Activated CD8-positive, alpha-beta T cell treated with anti-CD3 and anti-CD28 coated beads for 36 hours (primary cell): ENCODE data around the gene SVOPL. TPM values are rescaled to one million over a fixed set of nuclear protein-coding genes. Genes with fewer than 3 reads are reported as not detected.

Source experiments
- ATAC-seq: fragments of 200-7000 bp; cut with Tn5 transposase; one replicate; pipeline ENCODE4 v1.10.0; 2021; ENCODE audit warnings: mild to moderate bottlenecking, moderate library complexity
- CTCF ChIA-PET: fragments of 350-600 bp; sonication (Branson Sonifier 250); formaldehyde crosslinking; loops from one replicate; lab custom pipeline; 2021; ENCODE audit warnings: antibody characterized with exemption; lab: Charles Lee
- POLR2A ChIA-PET: fragments of 350-600 bp; sonication (Branson Sonifier 250); formaldehyde crosslinking; loops from one replicate; lab custom pipeline; 2021; ENCODE audit warnings: antibody characterized with exemption; lab: Charles Lee
- DNase-seq: peaks from one replicate; pipeline ENCODE4 v3.0.0-alpha.2; 2020
- H3K27ac Mint-ChIP-seq: one replicate; pipeline ENCODE4 v1.8.0; 2021; ENCODE audit warnings: mild to moderate bottlenecking, mixed read lengths
- H3K27me3 Mint-ChIP-seq: one replicate; pipeline ENCODE4 v1.8.0; 2021; ENCODE audit warnings: mixed read lengths
- H3K36me3 Mint-ChIP-seq: one replicate; pipeline ENCODE4 v1.8.0; 2021; ENCODE audit warnings: low read depth, mixed read lengths
- H3K4me1 Mint-ChIP-seq: one replicate; pipeline ENCODE4 v1.8.0; 2021; ENCODE audit warnings: low read depth, mixed read lengths
- H3K4me3 Mint-ChIP-seq: one replicate; pipeline ENCODE4 v1.8.0; 2021; ENCODE audit warnings: mild to moderate bottlenecking, moderate library complexity, mixed read lengths
- H3K9me3 Mint-ChIP-seq: one replicate; pipeline ENCODE4 v1.8.0; 2021; ENCODE audit warnings: mixed read lengths
- intact Hi-C: fragments of 100-400 bp; cut with micrococcal nuclease; formaldehyde crosslinking; loops from one replicate; pipeline ENCODE4 v1.10.0; 2022
- total RNA-seq, 2 experiments: library from RNA; stranded (reverse); gene quantifications; one replicate each; pipeline ENCODE4 v1.2.3, GENCODE V29; 2021
- TF ChIP-seq, protein P1 (sequence below): fragments of 200-600 bp; IDR thresholded peaks from one replicate; pipeline ENCODE4 v1.8.0; 2022; ENCODE audit warnings: antibody characterized with exemption, mild to moderate bottlenecking

SVOPL gene
- total RNA-seq, 2 experiments from 2014 or later: 0.78 TPM; not detected in 1

- peaks cover 5% of the 10 kb centered on the region for H3K4me1 Mint-ChIP-seq
- POLR2A ChIA-PET: no interaction called here
- CTCF ChIA-PET: no interaction called here
- ATAC-seq (no peak), DNase-seq (no peak)
- intact Hi-C loops: no loop called here
- peaks cover 5% of the 10 kb centered on the region for H3K27me3 Mint-ChIP-seq
- no peaks in the 10 kb centered on the region for H3K9me3 Mint-ChIP-seq
- TF ChIP-seq, protein P1, sequence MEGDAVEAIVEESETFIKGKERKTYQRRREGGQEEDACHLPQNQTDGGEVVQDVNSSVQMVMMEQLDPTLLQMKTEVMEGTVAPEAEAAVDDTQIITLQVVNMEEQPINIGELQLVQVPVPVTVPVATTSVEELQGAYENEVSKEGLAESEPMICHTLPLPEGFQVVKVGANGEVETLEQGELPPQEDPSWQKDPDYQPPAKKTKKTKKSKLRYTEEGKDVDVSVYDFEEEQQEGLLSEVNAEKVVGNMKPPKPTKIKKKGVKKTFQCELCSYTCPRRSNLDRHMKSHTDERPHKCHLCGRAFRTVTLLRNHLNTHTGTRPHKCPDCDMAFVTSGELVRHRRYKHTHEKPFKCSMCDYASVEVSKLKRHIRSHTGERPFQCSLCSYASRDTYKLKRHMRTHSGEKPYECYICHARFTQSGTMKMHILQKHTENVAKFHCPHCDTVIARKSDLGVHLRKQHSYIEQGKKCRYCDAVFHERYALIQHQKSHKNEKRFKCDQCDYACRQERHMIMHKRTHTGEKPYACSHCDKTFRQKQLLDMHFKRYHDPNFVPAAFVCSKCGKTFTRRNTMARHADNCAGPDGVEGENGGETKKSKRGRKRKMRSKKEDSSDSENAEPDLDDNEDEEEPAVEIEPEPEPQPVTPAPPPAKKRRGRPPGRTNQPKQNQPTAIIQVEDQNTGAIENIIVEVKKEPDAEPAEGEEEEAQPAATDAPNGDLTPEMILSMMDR: no peak
- H3K27ac Mint-ChIP-seq: no peak overlapping the region
- no peaks in the 10 kb centered on the region for H3K36me3 Mint-ChIP-seq
- H3K4me3 Mint-ChIP-seq: no peak overlapping the region
Observed at GRCh38 chr7:138602451-138602850, 98.7 kb downstream of the SVOPL start.

DNA sequence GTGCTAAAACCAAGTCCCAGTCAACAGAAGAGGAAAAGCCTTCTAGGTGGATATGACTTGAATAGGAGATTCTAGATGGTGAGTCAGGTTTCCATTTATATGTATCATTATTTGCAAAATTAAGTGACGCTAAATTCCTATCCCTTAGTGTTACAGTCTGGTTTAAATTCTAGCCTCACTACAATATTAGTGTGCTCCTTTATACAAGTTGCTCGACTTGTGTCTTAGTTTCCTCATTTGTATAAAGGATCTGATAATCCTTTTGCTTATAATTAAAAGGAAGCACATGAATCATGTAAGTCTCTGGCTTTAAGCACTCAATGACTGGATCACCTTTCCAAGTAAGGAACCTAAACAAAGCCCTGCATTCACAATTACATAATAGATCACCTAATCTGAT is 105.7 kb downstream of the SVOPL start:
- ATAC-seq: no peak
- Mint-ChIP-seq H3K4me1 (no peaks in the 10 kb centered on the region), H3K27ac (no peak overlapping the region), H3K27me3 (peaks cover 3% of the 10 kb centered on the region), H3K36me3 (no peaks in the 10 kb centered on the region), H3K9me3 (no peaks in the 10 kb centered on the region), H3K4me3 (no peak overlapping the region)
- ChIA-PET CTCF (interaction anchor here (0.7 kb wide), 1 partner anchor 434 kb away, joined by 3 read pairs; no protein-coding TSS in a partner anchor), POLR2A (no interaction called here)
- TF ChIP-seq, protein P1: no peak
- DNase-seq: no peak
- intact Hi-C loops: no loop called here

DNA sequence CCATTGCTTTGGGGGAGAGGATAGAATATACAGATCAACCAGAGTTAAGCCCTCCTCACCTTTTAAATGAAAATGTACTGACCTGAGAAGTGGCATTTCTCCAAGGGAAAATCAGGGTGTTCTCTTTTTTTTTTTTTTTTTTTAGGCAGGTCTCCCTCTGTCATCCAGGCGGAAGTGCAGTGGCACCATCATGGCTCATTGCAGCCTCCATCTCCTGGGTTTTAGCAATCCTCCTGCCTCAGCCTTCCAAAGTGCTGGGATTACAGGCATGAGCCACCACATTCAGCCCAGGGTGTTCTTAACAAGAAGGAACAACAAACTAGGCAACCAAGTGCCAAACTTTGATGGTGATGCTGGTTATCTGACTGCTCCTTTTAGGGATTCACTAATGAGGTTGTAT is 111.0 kb downstream of the SVOPL start:
- TF ChIP-seq, protein P1: no peak
- Mint-ChIP-seq H3K36me3 (peaks cover 15% of the 10 kb centered on the region), H3K4me3 (no peak overlapping the region), H3K4me1 (no peaks in the 10 kb centered on the region), H3K27ac (no peak overlapping the region), H3K9me3 (no peaks in the 10 kb centered on the region), H3K27me3 (no peaks in the 10 kb centered on the region)
- POLR2A ChIA-PET: no interaction called here
- intact Hi-C loops: no loop called here
- no peak for DNase-seq
- ATAC-seq: no peak
- CTCF ChIA-PET: no interaction called here

GRCh38 chr7:138588986-138589385 is 112.2 kb downstream of the SVOPL start:
- Mint-ChIP-seq H3K27me3 (no peaks in the 10 kb centered on the region), H3K4me3 (no peak overlapping the region), H3K27ac (no peak overlapping the region), H3K4me1 (no peaks in the 10 kb centered on the region), H3K36me3 (peaks cover 23% of the 10 kb centered on the region), H3K9me3 (no peaks in the 10 kb centered on the region)
- TF ChIP-seq, protein P1: no peak
- ATAC-seq (no peak), DNase-seq (no peak)
- intact Hi-C loops: no loop called here
- ChIA-PET POLR2A (interaction anchor here (0.6 kb wide), 1 partner anchor 19 kb away, joined by 3 read pairs; no protein-coding TSS in a partner anchor), CTCF (interaction anchor here (1.2 kb wide), 1 partner anchor 18 kb away, joined by 3 read pairs; no protein-coding TSS in a partner anchor)

DNA sequence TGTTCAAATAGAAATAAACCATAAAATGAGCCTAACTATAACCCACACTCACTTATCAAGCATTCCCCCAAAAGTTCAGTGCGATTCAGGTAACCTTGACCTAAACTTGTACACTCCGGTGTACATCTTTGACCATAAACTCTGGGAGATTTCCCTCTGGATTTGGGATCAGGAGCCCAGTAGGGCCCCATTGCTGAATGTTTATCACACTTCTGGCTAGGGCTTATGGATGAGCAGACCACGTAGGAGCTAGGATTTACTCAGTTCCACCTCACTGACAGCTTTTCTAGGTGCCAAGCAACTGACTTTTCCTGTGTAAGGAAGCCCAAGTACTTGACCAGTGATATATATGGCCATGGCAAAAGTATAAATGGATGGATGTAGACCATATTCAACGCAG is 113.7 kb downstream of the SVOPL start:
- Mint-ChIP-seq H3K4me1 (no peaks in the 10 kb centered on the region), H3K9me3 (no peaks in the 10 kb centered on the region)
- POLR2A ChIA-PET: no interaction called here

More for the DNA sequence above, 113.7 kb downstream of the SVOPL start:
- Mint-ChIP-seq H3K27ac (no peak overlapping the region), H3K36me3 (peaks cover 30% of the 10 kb centered on the region), H3K27me3 (no peaks in the 10 kb centered on the region), H3K4me3 (no peak overlapping the region)
- ATAC-seq (no peak), DNase-seq (no peak)
- TF ChIP-seq, protein P1: no peak
- CTCF ChIA-PET: no interaction called here
- intact Hi-C loops: no loop called here
